Testis (tissue), 2 donors: Measurements from ENCODE around the gene BACE1-AS.

Source experiments
- POLR2A ChIP-seq: fragments of 450-650 bp; IDR thresholded peaks from one replicate; pipeline ENCODE4 v1.6.1; 2017; ENCODE audit warnings: antibody characterized with exemption, mild to moderate bottlenecking, moderate library complexity
- TF ChIP-seq, protein P1 (sequence below), 3 experiments: fragments of 450-650 bp in 2 of 3; fragments of 200-600 bp in 1 of 3; sonication (generic) in 1 of 3; IDR thresholded peaks; one replicate each; pipeline ENCODE4 v1.5.1; 2016 to 2019; ENCODE audit warnings: antibody characterized with exemption in 3 of 3, mild to moderate bottlenecking in 2 of 3, moderate library complexity in 1 of 3

DNA sequence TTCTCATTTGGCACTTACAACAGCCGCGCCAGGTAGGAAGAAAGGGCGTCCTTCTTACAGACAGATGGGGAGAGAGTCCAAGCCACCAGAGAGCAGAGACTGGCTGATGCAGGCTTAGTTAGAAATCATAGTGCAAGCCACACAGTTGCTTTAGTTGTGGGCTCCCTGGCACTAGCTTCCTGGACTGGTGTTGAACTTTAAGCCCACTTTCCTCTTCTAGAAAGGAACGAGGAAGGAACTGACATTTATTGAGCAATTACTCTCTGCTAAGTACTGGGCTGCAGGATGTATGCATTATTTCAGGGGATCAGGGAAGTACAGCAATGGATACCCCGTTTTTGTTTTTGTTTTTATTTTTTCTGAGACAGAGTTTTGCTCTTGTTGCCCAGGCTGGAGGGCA, 21.9 kb downstream of the BACE1-AS start:
- TF ChIP-seq POLR2A: no peak
- TF ChIP-seq, protein P1, sequence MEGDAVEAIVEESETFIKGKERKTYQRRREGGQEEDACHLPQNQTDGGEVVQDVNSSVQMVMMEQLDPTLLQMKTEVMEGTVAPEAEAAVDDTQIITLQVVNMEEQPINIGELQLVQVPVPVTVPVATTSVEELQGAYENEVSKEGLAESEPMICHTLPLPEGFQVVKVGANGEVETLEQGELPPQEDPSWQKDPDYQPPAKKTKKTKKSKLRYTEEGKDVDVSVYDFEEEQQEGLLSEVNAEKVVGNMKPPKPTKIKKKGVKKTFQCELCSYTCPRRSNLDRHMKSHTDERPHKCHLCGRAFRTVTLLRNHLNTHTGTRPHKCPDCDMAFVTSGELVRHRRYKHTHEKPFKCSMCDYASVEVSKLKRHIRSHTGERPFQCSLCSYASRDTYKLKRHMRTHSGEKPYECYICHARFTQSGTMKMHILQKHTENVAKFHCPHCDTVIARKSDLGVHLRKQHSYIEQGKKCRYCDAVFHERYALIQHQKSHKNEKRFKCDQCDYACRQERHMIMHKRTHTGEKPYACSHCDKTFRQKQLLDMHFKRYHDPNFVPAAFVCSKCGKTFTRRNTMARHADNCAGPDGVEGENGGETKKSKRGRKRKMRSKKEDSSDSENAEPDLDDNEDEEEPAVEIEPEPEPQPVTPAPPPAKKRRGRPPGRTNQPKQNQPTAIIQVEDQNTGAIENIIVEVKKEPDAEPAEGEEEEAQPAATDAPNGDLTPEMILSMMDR (IDR thresholded peaks at IDR 0.05): no peak
